ENCODE measurements around the gene URB1.

The URB1 gene

DNA sequence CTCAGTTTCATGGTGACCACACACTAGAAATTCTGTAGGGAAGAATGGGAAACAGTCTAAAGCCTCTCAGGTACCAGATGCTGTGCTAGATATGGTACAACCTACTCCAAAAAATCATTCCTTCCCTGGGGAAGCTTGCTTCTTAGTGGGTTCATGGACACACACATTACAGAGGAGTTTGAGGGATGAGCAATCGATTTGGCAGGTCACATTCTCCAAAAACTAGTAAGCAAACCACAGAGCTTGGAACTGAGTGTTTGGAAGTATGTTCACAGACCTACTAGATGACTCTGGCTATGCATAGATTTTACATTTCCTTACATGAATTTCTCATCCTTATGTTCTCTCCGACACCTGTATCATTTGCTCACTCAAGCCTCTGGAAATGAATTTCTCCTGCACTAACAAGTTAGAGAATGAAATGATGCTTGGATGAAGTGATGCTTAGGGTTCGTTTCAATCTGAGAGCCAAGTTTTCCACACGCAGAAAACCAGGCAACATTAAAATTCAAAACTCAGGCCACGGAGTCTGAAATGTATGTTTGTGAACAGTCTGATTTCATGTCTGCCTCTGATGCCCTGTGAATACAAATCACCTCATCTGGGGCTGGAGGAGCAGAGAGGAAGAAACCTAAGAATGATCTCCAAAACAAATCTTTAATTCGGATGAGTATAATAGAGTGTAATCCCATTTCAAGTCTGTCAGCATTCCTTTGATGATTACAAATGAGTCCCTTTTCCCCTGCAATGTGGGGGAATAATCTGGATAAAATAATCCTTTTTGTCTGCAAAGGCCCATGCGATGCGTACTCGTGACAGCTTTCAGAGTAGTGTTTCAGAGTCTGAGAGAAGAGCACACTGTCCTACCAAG, 30.7 kb upstream of the URB1 start:
- no peak overlapping the region for H3K27ac ChIP-seq (ENCODE audit: low read depth, low read length)

GRCh38 chr21:32422064-32422463, 29.3 kb upstream of the URB1 start:
- no peaks in the 10 kb centered on the region for H3K36me3 ChIP-seq (ENCODE audit: control insufficient read depth, insufficient read depth, low read length)
- no peak overlapping the region for H3K9ac ChIP-seq (ENCODE audit: low read depth, low read length)
- H3K4me1 ChIP-seq (ENCODE audit: control insufficient read depth, insufficient read depth, low read length) = peaks cover 3% of the 10 kb centered on the region; the same call in 1 of the 2 replicates
- H3K27ac ChIP-seq (ENCODE audit: low read depth, low read length) = no peak overlapping the region
- H3K27me3 ChIP-seq (ENCODE audit: control insufficient read depth, insufficient read depth, low read length) = no peaks in the 10 kb centered on the region
- peaks cover 4% of the 10 kb centered on the region; the same call in 1 of the 2 replicates for H3K9me3 ChIP-seq (ENCODE audit: control insufficient read depth, insufficient read depth, low read length)
- H3K4me3 ChIP-seq (ENCODE audit: low read depth, low read length) = no peak overlapping the region

More for the DNA sequence above, 30.7 kb upstream of the URB1 start:
- H3K36me3 ChIP-seq (ENCODE audit: control insufficient read depth, insufficient read depth, low read length) = no peaks in the 10 kb centered on the region
- H3K9ac ChIP-seq (ENCODE audit: low read depth, low read length) = no peak overlapping the region
- no peak overlapping the region for H3K4me3 ChIP-seq (ENCODE audit: low read depth, low read length)
- H3K27me3 ChIP-seq (ENCODE audit: control insufficient read depth, insufficient read depth, low read length) = no peaks in the 10 kb centered on the region
- H3K9me3 ChIP-seq (ENCODE audit: control insufficient read depth, insufficient read depth, low read length) = peaks cover 4% of the 10 kb centered on the region; the same call in 1 of the 2 replicates
- peaks cover 3% of the 10 kb centered on the region for H3K4me1 ChIP-seq (ENCODE audit: control insufficient read depth, insufficient read depth, low read length)

GRCh38 chr21:32418146-32418545, 25.3 kb upstream of the URB1 start:
- Histone ChIP-seq H3K4me1 (ENCODE audit: control insufficient read depth, insufficient read depth, low read length) (peaks cover 28% of the 10 kb centered on the region), H3K4me3 (ENCODE audit: low read depth, low read length) (no peak overlapping the region), H3K9ac (ENCODE audit: low read depth, low read length) (no peak overlapping the region), H3K36me3 (ENCODE audit: control insufficient read depth, insufficient read depth, low read length) (no peaks in the 10 kb centered on the region), H3K27ac (ENCODE audit: low read depth, low read length) (no peak overlapping the region), H3K27me3 (ENCODE audit: control insufficient read depth, insufficient read depth, low read length) (peaks cover 26% of the 10 kb centered on the region), H3K9me3 (ENCODE audit: control insufficient read depth, insufficient read depth, low read length) (peaks cover 4% of the 10 kb centered on the region; the same call in 1 of the 2 replicates)

DNA sequence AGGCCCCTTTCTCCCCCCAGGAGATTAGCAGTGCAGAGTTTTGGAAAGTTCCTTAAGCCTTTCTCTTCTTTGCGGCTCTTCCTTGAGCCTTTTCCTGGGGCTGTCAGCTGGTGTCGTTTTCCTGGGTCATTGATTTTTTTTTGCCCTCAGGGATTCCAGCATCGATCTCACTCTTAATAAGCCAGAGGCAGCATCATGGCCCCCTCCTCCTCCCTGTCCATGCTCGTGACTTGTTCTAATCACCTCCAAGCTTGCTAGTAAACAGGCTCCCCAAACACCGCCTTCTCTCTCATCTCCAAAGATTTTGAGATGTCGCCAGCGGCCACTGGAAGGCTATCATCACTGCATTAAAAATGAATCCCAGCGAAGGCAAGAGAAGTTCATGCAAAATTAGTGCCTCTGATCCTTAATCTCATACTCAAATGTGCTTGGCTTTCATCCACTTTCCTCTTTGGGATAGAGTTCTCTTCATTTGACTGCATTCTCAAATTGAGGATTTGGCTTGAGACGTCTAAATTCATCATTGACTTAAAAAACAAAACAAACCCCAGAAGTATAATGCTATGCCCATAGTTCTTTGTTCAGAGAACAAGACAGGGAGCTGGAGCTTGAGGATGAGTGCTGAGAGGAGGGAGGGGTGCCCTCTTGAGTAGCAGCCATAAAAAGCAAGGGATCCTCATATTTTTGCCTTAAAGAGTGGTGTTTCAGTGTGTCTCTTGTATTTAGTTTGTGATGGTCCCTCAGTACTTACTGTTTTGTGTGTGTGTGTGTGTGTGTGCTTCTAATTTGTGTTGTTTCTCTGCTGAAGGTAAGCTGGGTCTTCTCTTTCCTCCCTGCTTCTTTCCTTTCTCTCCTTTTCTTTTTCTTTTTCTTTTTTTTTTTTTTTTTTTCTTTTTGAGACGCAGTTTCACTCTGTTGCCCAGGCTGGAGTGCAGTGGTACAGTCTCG, 22.9 kb upstream of the URB1 start:
- Histone ChIP-seq H3K4me3 (ENCODE audit: low read depth, low read length) (no peak overlapping the region), H3K36me3 (ENCODE audit: control insufficient read depth, insufficient read depth, low read length) (no peaks in the 10 kb centered on the region), H3K9me3 (ENCODE audit: control insufficient read depth, insufficient read depth, low read length) (no peaks in the 10 kb centered on the region), H3K27ac (ENCODE audit: low read depth, low read length) (peak overlapping the region; percentile 15), H3K9ac (ENCODE audit: low read depth, low read length) (no peak overlapping the region), H3K4me1 (ENCODE audit: control insufficient read depth, insufficient read depth, low read length) (peaks cover 33% of the 10 kb centered on the region), H3K27me3 (ENCODE audit: control insufficient read depth, insufficient read depth, low read length) (peaks cover 51% of the 10 kb centered on the region)

- peak overlapping the region; percentile 15 for H3K27ac ChIP-seq (ENCODE audit: low read depth, low read length)
- no peak overlapping the region for H3K9ac ChIP-seq (ENCODE audit: low read depth, low read length)
- no peaks in the 10 kb centered on the region for H3K9me3 ChIP-seq (ENCODE audit: control insufficient read depth, insufficient read depth, low read length)
- H3K4me3 ChIP-seq (ENCODE audit: low read depth, low read length) = no peak overlapping the region
- H3K36me3 ChIP-seq (ENCODE audit: control insufficient read depth, insufficient read depth, low read length) = no peaks in the 10 kb centered on the region
- H3K4me1 ChIP-seq (ENCODE audit: control insufficient read depth, insufficient read depth, low read length) = peaks cover 33% of the 10 kb centered on the region
- H3K27me3 ChIP-seq (ENCODE audit: control insufficient read depth, insufficient read depth, low read length) = peaks cover 60% of the 10 kb centered on the region
Measured at GRCh38 chr21:32414579-32415358, 22.0 kb upstream of the URB1 start.

- Histone ChIP-seq H3K27me3 (ENCODE audit: control insufficient read depth, insufficient read depth, low read length) (peaks cover 68% of the 10 kb centered on the region), H3K9ac (ENCODE audit: low read depth, low read length) (no peak overlapping the region), H3K9me3 (ENCODE audit: control insufficient read depth, insufficient read depth, low read length) (no peaks in the 10 kb centered on the region), H3K36me3 (ENCODE audit: control insufficient read depth, insufficient read depth, low read length) (no peaks in the 10 kb centered on the region), H3K27ac (ENCODE audit: low read depth, low read length) (no peak overlapping the region), H3K4me1 (ENCODE audit: control insufficient read depth, insufficient read depth, low read length) (peaks cover 33% of the 10 kb centered on the region), H3K4me3 (ENCODE audit: low read depth, low read length) (peak overlapping the region; percentile 66; the same call in 1 of the 2 replicates)
Measured at GRCh38 chr21:32413697-32414578, 21.1 kb upstream of the URB1 start.

GRCh38 chr21:32413015-32413504, 20.2 kb upstream of the URB1 start:
- no peaks in the 10 kb centered on the region for H3K36me3 ChIP-seq (ENCODE audit: control insufficient read depth, insufficient read depth, low read length)
- no peak overlapping the region for H3K9ac ChIP-seq (ENCODE audit: low read depth, low read length)
- H3K4me3 ChIP-seq (ENCODE audit: low read depth, low read length) = peak overlapping the region; percentile 66
- peaks cover 30% of the 10 kb centered on the region for H3K4me1 ChIP-seq (ENCODE audit: control insufficient read depth, insufficient read depth, low read length)
- H3K27me3 ChIP-seq (ENCODE audit: control insufficient read depth, insufficient read depth, low read length) = peaks cover 68% of the 10 kb centered on the region
- no peaks in the 10 kb centered on the region for H3K9me3 ChIP-seq (ENCODE audit: control insufficient read depth, insufficient read depth, low read length)
- no peak overlapping the region for H3K27ac ChIP-seq (ENCODE audit: low read depth, low read length)

DNA sequence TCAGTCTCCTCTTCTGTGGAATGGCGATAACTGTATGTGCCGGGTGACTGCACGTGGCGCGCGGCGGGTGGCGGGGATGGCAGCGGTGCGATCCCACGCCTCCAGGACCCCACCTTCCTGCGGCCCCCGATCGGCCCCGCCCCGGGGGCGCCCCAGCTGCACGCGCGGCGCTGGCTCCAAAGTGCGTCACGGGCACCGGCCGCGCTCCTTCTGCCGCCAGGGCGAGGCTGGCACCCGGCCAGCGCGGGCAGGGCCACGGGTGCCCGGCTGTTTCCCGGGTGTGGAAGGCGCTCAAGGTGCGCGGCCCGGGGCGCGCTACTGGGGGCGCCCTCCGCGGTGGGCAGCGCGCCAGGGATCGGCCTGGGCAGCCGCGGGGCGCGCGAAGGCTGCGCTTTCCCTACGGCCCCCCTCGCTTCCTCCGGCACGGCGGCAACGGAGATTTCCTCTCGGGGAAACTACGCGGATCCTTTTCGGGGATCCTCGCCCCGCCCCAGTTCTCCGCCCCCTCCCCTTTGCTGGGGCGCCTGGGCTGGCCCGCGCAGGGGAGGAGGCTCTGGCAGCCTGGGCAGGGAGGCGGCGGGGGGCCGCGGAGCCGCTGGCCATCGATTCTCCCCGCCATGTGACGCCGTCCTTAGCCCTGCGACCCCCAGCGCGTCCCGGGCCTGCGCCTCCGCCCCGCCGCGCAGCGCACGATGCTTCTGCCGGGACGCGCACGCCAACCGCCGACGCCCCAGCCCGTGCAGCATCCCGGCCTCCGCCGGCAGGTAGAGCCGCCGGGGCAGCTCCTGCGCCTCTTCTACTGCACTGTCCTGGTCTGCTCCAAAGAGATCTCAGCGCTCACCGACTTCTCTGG, 19.6 kb upstream of the URB1 start, which contains the start of gene EVA1C:
Gene EVA1C (plus strand): TSS at position 545 of the 853 bp plus-strand sequence. CDS start 148 bp downstream, at position 693.
- no peak within 1 kb of the TSS for H3K9ac ChIP-seq (ENCODE audit: low read depth, low read length)
- no peaks in the 10 kb centered on the region for H3K36me3 ChIP-seq (ENCODE audit: control insufficient read depth, insufficient read depth, low read length)
- H3K27ac ChIP-seq (ENCODE audit: low read depth, low read length) = no peak within 1 kb of the TSS
- peak within 1 kb of the TSS; percentile 66 for H3K4me3 ChIP-seq (ENCODE audit: low read depth, low read length)
- H3K4me1 ChIP-seq (ENCODE audit: control insufficient read depth, insufficient read depth, low read length) = peaks cover 30% of the 10 kb centered on the region
- peaks cover 68% of the 10 kb centered on the region for H3K27me3 ChIP-seq (ENCODE audit: control insufficient read depth, insufficient read depth, low read length)
- no peaks in the 10 kb centered on the region for H3K9me3 ChIP-seq (ENCODE audit: control insufficient read depth, insufficient read depth, low read length)

Measured in HUES48 (cell line).